GM19467 (cell line): ENCODE data around the gene ZNF3.
"Not testable (repeated sequence)": the region's sequence is repeated elsewhere in the genome, so short reads cannot be mapped to it uniquely, and the experiment has no call there.

Source experiments
- ATAC-seq: cut with Tn5 transposase; IDR thresholded peaks from one replicate; pipeline ENCODE4 v1.9.1; 2021; ENCODE audit warnings: mild to moderate bottlenecking, moderate library complexity; ENCODE audit not compliant: unreplicated experiment

Gene ZNF3

DNA sequence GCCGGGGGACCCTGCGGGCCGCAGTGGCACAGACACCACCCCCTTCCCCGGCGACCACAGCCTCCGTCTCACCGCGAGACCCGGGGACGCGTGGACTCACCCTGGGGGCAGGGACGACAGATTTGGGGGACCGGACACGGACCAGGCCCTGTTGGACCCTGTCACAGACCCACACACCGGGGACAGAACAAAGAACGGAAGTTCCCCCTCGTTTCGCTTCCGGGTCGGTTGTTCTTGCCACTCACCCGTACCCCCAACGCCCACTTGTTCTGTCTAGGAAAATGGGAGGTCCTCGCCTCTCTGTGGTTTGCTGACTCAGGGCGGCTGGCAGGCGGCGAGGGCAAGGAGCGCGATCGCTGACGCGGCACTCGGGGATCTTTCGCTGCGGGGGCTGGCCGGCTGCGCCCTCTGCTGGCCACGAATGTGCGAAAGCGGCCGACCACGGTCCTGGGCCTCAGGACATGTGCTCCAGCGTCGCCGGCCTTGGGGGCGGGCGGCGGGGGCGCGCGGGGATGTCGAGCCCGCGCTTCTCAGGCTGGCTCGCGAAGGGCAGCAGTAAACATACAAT lies at the start of gene ZNF3:
TSS of gene ZNF3 (minus strand) at position 189 of the 568 bp plus-strand sequence. CDS start 4,366 bp downstream, outside the sequence.
- peak; percentile 67 for ATAC-seq

DNA sequence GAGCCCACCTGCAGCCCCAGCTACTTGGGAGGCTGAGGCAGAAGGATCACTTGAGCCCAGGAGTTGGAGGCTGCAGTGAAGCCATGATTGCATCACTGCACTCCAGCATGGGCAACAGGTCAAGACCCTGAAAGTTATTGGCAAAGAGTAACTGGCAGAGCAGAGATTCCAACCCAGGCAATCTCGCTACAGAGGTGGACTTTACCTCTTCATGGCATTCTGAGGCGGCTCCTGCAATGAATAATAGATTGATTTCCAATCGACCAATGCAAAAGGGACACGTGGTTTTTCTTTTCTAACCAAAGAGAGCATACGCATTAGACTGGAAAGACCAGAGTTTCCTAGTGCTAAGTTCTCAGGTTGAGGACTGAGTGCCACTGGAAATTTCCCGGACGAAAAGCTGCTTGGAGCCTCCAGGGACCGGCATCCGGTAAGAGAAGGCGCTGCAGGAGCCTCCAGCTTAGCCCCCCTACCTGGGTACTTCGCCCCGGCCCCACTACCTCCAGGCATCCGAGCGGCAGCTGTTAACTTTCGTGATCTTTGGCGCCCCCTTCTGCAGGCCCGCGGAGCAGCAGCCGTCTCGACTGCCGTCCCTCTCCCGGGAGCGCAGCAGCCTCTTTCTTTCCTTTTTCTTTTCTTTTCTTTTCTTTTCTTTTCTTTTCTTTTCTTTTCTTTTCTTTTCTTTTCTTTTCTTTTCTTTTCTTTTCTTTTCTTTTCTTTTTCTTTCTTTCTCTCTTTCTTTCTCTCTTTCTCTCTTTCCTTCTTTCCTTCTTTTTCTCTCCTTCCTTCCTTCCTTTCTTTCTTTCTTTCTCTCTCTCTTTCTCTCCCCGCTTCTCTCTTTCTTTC lies 49.3 kb upstream of the ZNF3 start:
- no peak for ATAC-seq

DNA sequence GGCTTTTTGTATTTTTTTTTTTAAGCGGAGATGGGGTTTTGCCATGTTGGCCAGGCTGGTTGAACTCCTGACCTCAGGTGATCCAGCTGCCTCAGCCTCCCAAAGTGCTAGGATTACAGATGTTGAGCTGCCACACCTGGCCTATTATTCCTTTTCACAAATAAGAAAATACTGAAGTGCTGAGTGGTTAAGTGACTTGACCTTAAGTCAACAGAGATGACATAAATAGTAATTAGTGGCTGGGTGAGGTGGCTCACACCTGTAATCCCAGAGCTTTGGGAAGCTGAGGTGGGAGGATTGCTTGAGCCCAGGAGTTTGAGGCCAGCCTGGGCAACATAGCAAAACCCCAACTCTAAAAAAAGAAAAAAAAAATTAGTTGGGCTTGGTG lies 48.7 kb upstream of the ZNF3 start:
- not testable (repeated sequence) for ATAC-seq

DNA sequence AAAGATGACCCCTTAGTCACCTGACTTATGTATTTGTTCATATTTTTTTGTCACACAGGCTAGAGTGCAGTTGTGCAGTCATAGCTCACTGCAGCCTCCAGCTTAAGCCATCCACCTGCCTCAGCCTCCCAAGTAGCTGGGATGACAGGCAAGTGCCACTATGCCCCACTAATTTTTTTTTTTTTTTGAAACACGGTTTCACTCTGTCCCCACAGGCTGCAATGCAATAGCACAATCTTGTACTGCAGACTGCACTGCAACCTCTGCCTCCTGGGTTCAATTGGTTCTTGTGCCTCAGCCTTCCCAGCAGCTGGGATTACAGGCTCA lies 47.1 kb upstream of the ZNF3 start:
- ATAC-seq, result no peak

DNA sequence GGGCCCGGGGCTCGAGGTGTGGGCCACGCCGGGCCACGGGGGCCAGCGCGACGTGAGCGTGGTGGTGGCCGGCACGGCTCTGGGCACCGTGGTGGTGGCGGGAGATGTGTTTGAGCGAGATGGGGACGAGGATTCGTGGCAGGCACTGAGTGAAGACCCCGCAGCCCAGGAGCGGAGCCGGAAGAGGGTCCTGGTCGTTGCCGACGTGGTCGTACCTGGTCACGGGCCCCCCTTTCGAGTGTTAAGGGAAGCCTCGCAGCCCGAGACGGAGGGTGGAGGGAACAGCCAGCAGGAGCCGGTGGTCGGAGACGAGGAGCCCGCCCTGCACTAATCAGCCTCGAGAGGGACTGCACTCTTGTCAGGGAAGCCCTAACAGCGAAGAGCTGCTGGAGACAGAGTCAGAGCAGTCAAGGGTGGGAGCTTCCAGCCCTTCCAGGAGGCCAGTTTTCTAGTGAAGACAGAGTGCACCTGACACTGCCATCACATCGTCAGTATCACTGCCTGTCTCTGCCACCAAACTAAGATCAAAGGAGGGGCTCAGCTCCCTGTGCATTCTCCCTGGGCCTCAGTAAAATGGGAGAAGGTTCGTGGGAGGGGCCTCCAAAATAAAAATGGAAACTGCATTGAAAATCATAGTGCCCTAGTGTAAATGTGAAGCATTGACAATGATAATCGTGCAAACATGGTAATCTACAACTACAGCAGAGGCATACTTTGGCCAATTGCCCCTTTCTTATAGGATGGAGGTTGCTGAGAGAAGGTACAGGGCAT lies 46.5 kb upstream of the ZNF3 start:
- no peak for ATAC-seq

DNA sequence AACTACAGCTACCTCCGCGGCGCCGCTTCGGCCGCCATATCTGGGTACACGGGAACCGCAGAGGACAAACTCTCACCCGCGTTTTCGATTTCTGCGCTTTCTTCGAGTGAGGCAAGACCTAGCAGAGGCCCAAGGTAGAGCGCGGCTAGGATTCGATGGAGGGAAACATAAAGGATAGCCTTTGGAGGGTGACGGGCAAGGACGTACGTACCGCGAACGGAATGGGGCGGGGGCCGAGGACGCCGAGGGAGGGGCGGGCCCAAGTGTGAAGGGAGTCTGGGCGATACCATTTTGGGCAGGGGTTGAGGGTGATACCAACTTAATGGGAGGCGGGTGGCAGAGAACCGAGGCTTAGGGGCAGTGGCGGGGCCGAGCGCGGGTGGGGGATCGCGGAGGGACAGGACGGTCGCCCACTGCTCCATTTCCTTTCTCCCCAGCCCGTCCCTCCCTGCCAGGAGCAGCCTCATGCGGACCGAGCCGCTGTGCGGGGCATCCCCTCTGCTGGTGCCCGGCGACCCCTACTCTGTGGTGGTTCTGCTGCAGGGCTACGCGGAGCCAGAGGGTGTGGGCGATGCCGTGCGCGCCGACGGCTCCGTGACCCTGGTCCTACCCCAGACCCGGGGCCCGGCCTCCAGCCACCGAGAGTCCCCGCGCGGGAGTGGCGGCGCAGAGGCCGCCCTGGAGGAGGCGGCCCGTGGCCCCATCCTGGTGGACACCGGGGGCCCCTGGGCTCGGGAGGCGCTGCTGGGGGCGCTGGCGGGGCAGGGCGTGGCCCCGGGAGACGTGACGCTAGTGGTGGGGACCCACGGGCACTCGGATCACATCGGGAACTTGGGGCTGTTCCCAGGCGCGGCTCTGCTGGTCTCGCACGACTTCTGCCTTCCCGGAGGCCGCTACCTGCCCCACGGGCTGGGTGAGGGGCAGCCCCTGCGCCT lies 45.7 kb upstream of the ZNF3 start, which contains the start of gene MBLAC1:
TSS of gene MBLAC1 (plus strand) at position 37 of the 935 bp plus-strand sequence. CDS start at position 466, 429 bp downstream.
- peak; percentile 55 for ATAC-seq

DNA sequence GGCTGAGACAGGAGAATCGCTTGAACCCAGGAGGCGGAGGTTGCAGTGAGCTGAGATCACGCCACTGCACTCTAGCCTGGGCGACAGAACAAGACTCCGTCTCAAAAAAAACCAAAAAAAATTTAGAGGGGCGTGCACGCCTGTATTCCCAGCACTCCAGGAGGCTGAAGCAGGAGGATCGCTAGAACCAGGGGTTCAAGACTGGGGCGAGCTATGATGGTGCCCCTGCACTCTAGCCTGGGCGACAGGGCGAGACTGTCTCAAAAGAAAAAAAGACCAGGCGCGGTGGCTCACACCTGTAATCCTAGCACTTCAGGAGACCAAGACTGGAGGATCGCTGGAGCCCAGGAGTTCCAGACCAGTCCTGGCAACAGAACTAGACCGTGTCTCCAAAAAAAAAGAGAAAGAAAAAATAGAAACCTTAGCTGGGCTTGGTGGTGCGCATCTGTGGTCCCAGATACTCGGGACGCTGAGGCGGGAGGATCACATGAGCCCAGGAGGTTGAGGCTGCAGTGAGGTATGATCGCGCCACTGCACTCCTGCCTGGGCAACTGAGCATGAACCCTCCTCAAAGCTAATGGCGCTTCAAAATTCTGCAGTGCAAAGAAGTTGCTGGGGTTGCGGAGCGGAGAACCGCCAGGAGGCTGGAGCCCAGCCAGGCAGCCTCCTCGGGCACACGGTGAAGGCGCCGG lies 44.9 kb upstream of the ZNF3 start:
- peak; percentile 5 for ATAC-seq

DNA sequence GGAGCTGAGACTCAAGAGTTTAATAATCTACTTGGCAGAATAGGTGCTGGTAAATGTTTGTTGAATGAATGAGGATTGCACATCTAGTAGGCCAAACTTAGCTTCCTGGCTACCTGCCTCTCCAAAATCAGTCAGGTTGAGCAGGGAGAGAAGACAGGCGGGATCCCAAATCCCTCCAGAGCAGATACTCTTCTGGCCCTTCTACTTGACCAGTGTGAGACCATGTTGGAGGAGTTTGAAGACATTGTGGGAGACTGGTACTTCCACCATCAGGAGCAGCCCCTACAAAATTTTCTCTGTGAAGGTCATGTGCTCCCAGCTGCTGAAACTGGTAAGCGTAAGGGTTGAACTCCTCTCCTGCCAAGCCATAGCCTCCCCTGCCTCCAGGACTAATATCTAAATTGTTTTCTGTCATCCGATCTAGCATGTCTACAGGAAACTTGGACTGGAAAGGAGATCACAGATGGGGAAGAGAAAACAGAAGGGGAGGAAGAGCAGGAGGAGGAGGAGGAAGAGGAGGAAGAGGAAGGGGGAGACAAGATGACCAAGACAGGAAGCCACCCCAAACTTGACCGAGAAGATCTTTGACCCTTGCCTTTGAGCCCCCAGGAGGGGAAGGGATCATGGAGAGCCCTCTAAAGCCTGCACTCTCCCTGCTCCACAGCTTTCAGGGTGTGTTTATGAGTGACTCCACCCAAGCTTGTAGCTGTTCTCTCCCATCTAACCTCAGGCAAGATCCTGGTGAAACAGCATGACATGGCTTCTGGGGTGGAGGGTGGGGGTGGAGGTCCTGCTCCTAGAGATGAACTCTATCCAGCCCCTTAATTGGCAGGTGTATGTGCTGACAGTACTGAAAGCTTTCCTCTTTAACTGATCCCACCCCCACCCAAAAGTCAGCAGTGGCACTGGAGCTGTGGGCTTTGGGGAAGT lies 43.0 kb upstream of the ZNF3 start:
- no peak for ATAC-seq

DNA sequence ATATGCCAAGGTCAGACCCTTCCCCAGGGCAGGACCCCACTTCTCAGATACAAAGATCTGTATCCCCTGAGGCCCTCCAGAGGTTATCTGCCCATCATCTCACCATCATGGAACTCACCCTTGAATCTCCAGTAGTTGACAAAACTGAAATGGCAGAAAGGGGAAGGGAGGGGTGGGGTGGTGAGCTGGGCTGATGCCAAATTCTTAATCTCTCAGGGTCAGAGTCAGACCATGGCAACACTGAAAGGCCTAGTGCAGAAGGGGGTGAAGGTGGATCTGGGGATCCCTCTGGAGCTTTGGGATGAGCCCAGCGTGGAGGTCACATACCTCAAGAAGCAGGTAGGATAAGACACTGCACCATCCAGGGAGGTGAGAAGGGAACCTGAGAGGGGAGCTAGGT lies 41.0 kb upstream of the ZNF3 start:
- no peak for ATAC-seq

DNA sequence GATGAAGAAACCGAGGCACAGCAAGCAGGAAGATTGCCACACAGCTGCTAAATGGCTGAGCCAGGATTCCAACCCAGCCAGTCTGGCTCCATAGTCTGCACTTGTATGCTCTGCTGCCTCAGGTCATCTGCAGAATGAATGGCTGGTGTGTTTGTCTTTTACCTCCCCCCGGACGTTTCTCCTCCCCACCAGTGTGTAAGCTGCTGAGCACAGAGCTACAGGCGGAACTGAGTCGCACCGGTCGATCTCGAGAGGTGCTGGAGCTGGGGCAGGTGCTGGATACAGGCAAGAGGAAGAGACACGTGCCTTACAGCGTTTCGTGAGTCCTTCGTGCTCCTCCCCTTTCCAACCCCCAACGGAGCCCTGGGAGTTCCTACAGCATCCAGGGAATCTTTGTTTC lies 40.5 kb upstream of the ZNF3 start:
- no peak for ATAC-seq

DNA sequence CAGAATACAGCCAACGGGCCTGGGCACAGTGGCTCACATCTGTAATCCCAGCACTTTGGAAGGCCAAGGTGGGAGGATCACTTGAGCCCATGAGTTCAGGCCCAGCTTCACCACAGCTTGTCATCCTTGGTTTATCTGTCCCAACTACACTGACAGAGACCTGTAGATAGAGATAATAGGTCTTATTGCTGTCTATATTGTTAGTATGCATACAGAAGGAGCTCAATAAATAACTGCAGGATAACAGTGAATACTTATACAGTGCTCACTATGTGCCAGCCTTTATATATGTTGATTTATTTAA lies 39.2 kb upstream of the ZNF3 start:
- no peak for ATAC-seq

DNA sequence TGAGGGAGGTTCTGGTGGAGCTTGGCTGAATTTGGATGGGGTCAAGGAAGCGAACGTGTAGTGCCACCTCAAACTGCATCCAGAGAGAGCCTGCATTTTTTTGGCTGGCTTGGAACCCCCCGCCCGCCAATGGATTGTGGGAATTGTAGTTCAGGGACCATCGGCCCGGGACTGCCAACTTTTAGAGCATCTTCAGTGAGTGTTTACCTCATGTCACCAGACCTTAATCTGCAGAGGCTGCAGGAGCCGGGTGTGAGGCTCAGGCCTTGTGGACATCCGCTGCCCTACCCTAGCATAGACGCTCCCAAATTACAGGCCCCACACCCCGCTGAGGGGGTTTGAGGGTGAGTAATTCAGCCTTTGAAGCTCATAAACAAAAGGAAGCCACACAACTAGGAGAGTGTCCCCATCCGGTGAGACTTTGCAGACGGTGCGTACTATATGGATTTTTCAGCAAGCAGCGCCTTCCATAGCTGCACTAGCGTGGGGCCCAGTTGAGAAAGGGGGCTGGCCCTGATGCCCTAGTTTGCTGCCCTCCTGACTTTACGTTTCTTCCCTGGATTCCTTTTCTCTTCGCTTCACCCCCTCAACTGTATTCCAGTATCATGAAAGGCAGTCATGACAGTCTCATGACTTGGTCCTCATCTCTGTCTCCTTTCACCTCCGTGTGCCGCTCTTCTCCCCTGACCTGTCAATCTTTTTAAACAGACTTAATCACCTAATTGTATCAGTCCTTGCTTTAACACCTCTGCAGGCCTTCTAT lies 38.6 kb upstream of the ZNF3 start:
- ATAC-seq, result peak; percentile 21

DNA sequence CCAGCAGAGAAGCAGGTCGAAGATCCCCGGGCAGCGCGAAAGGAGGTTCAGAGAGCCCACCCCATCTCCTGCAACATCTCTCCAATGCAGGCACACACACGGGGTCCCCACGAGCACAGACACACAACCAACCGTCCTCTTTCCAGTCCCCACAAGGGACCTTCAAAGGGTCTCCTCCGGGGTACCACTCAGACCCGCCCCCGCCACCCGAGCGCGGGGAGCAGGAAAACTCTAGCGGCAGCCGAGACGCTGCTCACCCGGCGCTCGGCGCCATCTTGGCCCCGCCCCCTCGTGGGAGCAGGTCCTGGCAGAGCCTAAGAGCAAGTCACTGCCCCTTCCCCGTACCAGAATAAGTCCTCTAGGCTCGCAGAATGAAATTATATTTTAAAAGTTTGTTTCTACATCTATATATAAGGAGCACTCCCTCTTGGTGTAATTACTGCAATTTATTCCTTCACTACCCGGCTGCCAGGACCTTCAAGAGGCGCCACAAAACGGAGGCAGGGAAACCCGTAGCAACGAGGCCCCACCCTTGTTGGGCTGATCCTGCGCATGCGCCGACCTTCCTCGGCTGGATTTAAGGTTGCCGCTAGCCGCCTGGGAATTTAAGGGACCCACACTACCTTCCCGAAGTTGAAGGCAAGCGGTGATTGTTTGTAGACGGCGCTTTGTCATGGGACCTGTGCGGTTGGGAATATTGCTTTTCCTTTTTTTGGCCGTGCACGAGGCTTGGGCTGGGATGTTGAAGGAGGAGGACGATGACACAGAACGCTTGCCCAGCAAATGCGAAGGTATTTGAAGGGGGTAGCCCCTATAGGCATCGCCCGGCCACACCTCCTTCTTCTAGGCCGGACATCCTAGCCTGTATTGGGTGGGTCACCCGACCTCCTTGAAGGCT lies 37.8 kb upstream of the ZNF3 start, which contains the start of the genes CNPY4 and TAF6:
TSS of gene CNPY4 (plus strand) at position 563 of the 898 bp plus-strand sequence. CDS start at position 674, 111 bp downstream.
TSS of gene TAF6 (minus strand) at position 287 of the 898 bp plus-strand sequence. CDS start 5,149 bp downstream, outside the sequence.
- peak; percentile 62 for ATAC-seq

DNA sequence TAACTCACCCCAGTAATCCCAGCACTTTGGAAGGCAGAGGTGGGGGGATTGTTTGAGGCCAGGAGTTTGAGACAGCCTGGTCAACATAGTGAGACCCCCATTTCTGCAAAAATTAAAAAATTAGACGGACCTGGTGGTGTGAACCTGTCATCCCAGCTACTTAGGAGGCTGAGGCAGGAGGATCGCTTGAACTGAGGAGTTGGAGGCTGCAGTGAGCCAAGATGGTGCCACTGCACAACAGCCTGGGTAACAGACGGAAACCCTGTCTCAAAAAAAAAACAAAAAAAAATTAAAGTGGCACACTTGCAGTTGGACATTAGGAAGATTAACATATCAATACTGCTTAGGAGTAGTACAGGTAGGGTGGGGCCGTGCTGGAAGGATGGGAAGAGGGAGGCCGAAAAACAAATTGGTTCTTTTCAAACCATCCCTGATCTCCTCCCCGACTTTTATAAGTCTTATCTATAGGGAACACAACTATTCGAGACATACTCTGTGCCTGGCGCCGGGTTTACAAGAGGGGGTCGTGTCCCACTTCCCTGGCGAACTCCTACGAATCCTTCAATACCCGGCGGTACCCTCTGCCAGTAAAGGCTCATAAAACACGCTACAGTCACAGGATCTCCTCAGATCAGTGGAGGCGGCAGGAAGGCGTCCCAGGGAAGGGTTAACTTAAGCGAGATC lies 37.0 kb upstream of the ZNF3 start:
- ATAC-seq, result no peak

DNA sequence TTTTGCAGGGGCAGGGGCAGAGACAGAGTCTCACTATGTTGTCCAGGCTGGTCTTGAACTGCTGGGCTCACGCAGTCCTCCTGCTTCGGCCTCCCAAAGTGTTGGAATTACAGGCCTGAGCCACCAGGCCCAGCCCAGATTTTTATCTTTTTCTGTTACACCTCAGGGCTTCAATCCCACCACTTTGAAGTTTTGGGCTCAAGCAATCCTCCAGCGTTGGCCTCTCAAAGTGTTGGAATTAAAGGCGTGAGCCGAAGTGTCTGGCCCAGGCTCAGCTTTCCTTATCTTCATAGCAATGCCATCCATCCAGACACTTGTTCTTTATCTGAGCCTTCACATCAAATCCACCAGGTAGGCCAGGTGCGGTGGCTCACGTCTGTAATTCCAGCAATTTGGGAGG lies 33.5 kb upstream of the ZNF3 start:
- no peak for ATAC-seq

DNA sequence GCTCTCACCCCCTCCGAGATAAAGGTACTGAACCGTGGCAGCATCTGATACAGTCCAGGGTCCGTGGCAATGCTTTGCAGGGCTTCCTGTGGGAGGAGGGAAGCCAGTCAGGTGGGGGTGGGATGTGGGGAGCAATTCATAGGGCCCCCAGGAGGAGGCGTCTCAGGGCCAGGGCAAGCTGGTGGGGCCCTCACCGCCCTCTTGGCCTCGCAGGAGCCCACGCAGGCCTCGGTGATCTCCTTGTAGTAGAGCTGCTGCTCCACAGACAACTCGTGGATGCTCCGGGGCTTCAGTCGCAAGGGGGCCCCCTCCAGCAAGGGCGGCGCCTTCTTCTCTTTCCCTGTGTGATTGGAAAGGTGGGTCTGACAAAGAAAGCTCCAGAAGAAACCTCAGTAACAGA lies 30.4 kb upstream of the ZNF3 start:
- ATAC-seq, result no peak

DNA sequence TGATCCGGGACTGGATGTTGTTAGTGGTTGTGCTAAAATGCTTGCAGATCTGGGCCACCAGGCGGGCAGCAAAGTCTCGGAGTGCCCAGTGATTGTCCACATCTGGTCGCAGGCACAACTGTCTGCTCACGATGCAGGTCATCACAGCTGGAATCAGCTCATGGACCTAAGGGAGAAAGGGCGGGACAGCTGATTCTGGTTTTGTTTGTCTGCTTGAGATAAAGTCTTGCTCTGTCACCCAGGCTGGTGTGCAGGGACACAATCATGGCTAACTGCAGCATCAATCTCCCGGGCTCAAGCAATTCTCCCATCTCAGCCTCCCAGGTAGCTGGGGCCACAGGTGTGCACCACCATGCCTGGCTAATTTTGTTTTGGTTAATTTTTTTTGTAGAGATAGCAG lies 29.6 kb upstream of the ZNF3 start:
- no peak for ATAC-seq
